Stimulated activated CD4-positive, alpha-beta T cell treated with anti-CD3 and anti-CD28 coated beads, Interleukin-12 subunit alpha, Interleukin-12 subunit beta, amount 100 ng/mL, for 4 hours (primary cell): ENCODE data around the gene HAUS5.
"Not testable (repeated sequence)": the region's sequence is repeated elsewhere in the genome, so short reads cannot be mapped to it uniquely, and the experiment has no call there.

ENCODE experiments used
- DNase-seq: peaks from one replicate; pipeline ENCODE4 v3.0.0-alpha.2; 2020

Gene HAUS5

GRCh38 chr19:35612559-35613321, at the start of gene HAUS5:
Gene HAUS5, plus strand, starts transcription at chr19:35612735. Its CDS starts 60 bp downstream, at chr19:35612795.
- peak; percentile 95 for DNase-seq

GRCh38 chr19:35562776-35563175, 49.8 kb upstream of the HAUS5 start:
- no peak for DNase-seq

GRCh38 chr19:35563207-35563829, 49.2 kb upstream of the HAUS5 start, which contains the start of gene ATP4A:
Gene ATP4A, minus strand, starts transcription at chr19:35563658. Its CDS starts 29 bp downstream, at chr19:35563629.
- DNase-seq: no peak

GRCh38 chr19:35565016-35565856, 47.3 kb upstream of the HAUS5 start:
- no peak for DNase-seq

GRCh38 chr19:35566738-35567137, 45.8 kb upstream of the HAUS5 start:
- no peak for DNase-seq

GRCh38 chr19:35569281-35569781, 43.2 kb upstream of the HAUS5 start:
- DNase-seq: no peak

- DNase-seq: no peak
These were observed 41.0 kb upstream of the HAUS5 start for GRCh38 chr19:35571406-35571965.

- DNase-seq: no peak
These were observed 34.6 kb upstream of the HAUS5 start for GRCh38 chr19:35577918-35578317.

- no peak for DNase-seq
These were observed 33.8 kb upstream of the HAUS5 start for GRCh38 chr19:35578707-35579106.

- no peak for DNase-seq
These were observed 29.8 kb upstream of the HAUS5 start for GRCh38 chr19:35582760-35583159.

- DNase-seq: no peak
These were observed 26.7 kb upstream of the HAUS5 start, which contains the start of gene PMIS2 for GRCh38 chr19:35585848-35586247. Gene PMIS2, plus strand, starts transcription at chr19:35586173. Its CDS starts 87 bp downstream, at chr19:35586260.

- no peak for DNase-seq
These were observed 25.2 kb upstream of the HAUS5 start for GRCh38 chr19:35587321-35587720.

- no peak for DNase-seq
These were observed 21.7 kb upstream of the HAUS5 start for GRCh38 chr19:35590875-35591274.

GRCh38 chr19:35592226-35592625, 20.3 kb upstream of the HAUS5 start:
- DNase-seq: no peak

- not testable (repeated sequence) for DNase-seq
These were observed 17.5 kb upstream of the HAUS5 start for GRCh38 chr19:35595026-35595425.

GRCh38 chr19:35595928-35596327, 16.6 kb upstream of the HAUS5 start:
- DNase-seq: no peak

- no peak for DNase-seq
These were observed 16.1 kb upstream of the HAUS5 start for GRCh38 chr19:35596366-35596999.

- DNase-seq: no peak
These were observed 10.6 kb upstream of the HAUS5 start for GRCh38 chr19:35601971-35602370.

GRCh38 chr19:35604436-35604835, 8.1 kb upstream of the HAUS5 start:
- not testable (repeated sequence) for DNase-seq

- not testable (repeated sequence) for DNase-seq
These were observed 5.4 kb upstream of the HAUS5 start for GRCh38 chr19:35607170-35607569.

- no peak for DNase-seq
These were observed 4.9 kb upstream of the HAUS5 start for GRCh38 chr19:35607661-35608060.

GRCh38 chr19:35608251-35608650, 4.3 kb upstream of the HAUS5 start:
- DNase-seq: no peak
